ENCODE measurements around the gene FBF1.
A peak's percentile ranks its signal among the peaks of the same experiment; 100 is the strongest.

Gene FBF1

GRCh38 chr17:75913537-75914210 lies 27.2 kb downstream of the FBF1 start:
- no peak for DNase-seq

- no peak for DNase-seq
Observed at GRCh38 chr17:75910699-75911098, 30.1 kb downstream of the FBF1 start.

- DNase-seq: peak; percentile 96
Observed at GRCh38 chr17:75909812-75910274, 31.0 kb downstream of the FBF1 start.

GRCh38 chr17:75909051-75909811 lies 31.6 kb downstream of the FBF1 start:
- DNase-seq: peak; percentile 96

- no peak for DNase-seq
Observed at GRCh38 chr17:75908201-75908600, 32.6 kb downstream of the FBF1 start.

- DNase-seq: no peak
Observed at GRCh38 chr17:75906143-75906884, 34.5 kb downstream of the FBF1 start.

- peak; percentile 95 for DNase-seq
Observed at GRCh38 chr17:75904749-75905521, 35.9 kb downstream of the FBF1 start, which contains the start of gene MRPL38. MRPL38 (minus strand) TSS chr17:75904884; CDS start chr17:75904875, 9 bp downstream.

- DNase-seq: no peak
Observed at GRCh38 chr17:75902406-75902805, 38.4 kb downstream of the FBF1 start.

- no peak for DNase-seq
Observed at GRCh38 chr17:75901727-75902126, 39.1 kb downstream of the FBF1 start.

GRCh38 chr17:75900691-75901533 lies 39.9 kb downstream of the FBF1 start:
- DNase-seq: no peak

GRCh38 chr17:75899767-75900468 lies 40.9 kb downstream of the FBF1 start:
- DNase-seq: no peak

GRCh38 chr17:75899353-75899752 lies 41.5 kb downstream of the FBF1 start:
- DNase-seq: no peak

- no peak for DNase-seq
Observed at GRCh38 chr17:75898791-75899190, 42.1 kb downstream of the FBF1 start.

GRCh38 chr17:75898065-75898464 lies 42.8 kb downstream of the FBF1 start:
- no peak for DNase-seq

GRCh38 chr17:75897160-75898019 lies 43.5 kb downstream of the FBF1 start:
- DNase-seq: no peak

GRCh38 chr17:75896415-75897159 lies 44.3 kb downstream of the FBF1 start, which contains the start of gene TRIM65:
TRIM65 (minus strand) TSS chr17:75896951; CDS start chr17:75896937, 14 bp downstream.
- DNase-seq: peak; percentile 58

- peak; percentile 11 for DNase-seq
Observed at GRCh38 chr17:75895370-75896155, 45.3 kb downstream of the FBF1 start.

- DNase-seq: no peak
Observed at GRCh38 chr17:75894049-75894733, 46.7 kb downstream of the FBF1 start.
